H9 (cell line): ENCODE results near the gene CCDC92. TPM values are rescaled to one million over a fixed set of nuclear protein-coding genes. Genes with fewer than 3 reads are reported as not detected.

Experiments used
- DNase-seq: peaks from one replicate; pipeline ENCODE4 v3.0.0-alpha.2; 2017
- H2AFZ ChIP-seq: one replicate; pipeline ENCODE4 v1.6.1; 2013; ENCODE audit warnings: mild to moderate bottlenecking, low read length, control low read depth, moderate library complexity
- H2AK5ac ChIP-seq: 2 replicates; pipeline ENCODE4 v1.6.1; 2013; ENCODE audit warnings: low read length, control low read depth, mixed read lengths; ENCODE audit not compliant: insufficient read length
- H2BK120ac ChIP-seq: one replicate; pipeline ENCODE4 v1.6.1; 2013; ENCODE audit warnings: low read depth, mild to moderate bottlenecking, low read length, control low read depth, inconsistent platforms; ENCODE audit not compliant: poor library complexity, severe bottlenecking
- H2BK12ac ChIP-seq: 2 replicates; pipeline ENCODE4 v1.6.1; 2013; ENCODE audit warnings: low read length, control low read depth, mixed read lengths, low read depth; ENCODE audit not compliant: insufficient read length
- H2BK15ac ChIP-seq: 2 replicates; pipeline ENCODE4 v1.6.1; 2013; ENCODE audit warnings: low read depth, low read length, control low read depth
- H2BK20ac ChIP-seq: one replicate; pipeline ENCODE4 v1.6.1; 2013; ENCODE audit warnings: low read depth, mild to moderate bottlenecking, low read length, control low read depth, inconsistent platforms; ENCODE audit not compliant: poor library complexity, severe bottlenecking
- H2BK5ac ChIP-seq: 2 replicates; pipeline ENCODE4 v1.6.1; 2013; ENCODE audit warnings: low read length, control low read depth, mixed read lengths; ENCODE audit not compliant: insufficient read length
- H3K14ac ChIP-seq: 2 replicates; pipeline ENCODE4 v1.6.1; 2013; ENCODE audit warnings: low read length, control low read depth; ENCODE audit not compliant: insufficient read depth
- H3K18ac ChIP-seq: 2 replicates; pipeline ENCODE4 v1.6.1; 2013; ENCODE audit warnings: low read depth, mild to moderate bottlenecking, mixed read lengths, low read length, control low read depth; ENCODE audit not compliant: insufficient read length
- H3K23ac ChIP-seq: 2 replicates; pipeline ENCODE4 v1.6.1; 2013; ENCODE audit warnings: low read length, control low read depth, mixed read lengths, low read depth; ENCODE audit not compliant: insufficient read length
- H3K23me2 ChIP-seq: 2 replicates; pipeline ENCODE4 v1.6.1; 2013; ENCODE audit warnings: low read depth, mild to moderate bottlenecking, mixed read lengths, low read length, control low read depth; ENCODE audit not compliant: insufficient read length, poor library complexity, severe bottlenecking
- H3K27ac ChIP-seq: 2 replicates; pipeline ENCODE4 v1.5.1; 2013; ENCODE audit warnings: low read length, control low read depth, mixed read lengths, low read depth; ENCODE audit not compliant: insufficient read length
- H3K27me3 ChIP-seq: 2 replicates; pipeline ENCODE4 v1.6.1; 2013; ENCODE audit warnings: low read length, control low read depth, inconsistent platforms; ENCODE audit not compliant: insufficient read depth
- H3K4ac ChIP-seq: 2 replicates; pipeline ENCODE4 v1.6.1; 2013; ENCODE audit warnings: low read depth, mild to moderate bottlenecking, control low read depth, inconsistent platforms, low read length, moderate library complexity
- H3K4me1 ChIP-seq: 2 replicates; pipeline ENCODE4 v1.6.1; 2013; ENCODE audit warnings: low read length, control low read depth, inconsistent platforms; ENCODE audit not compliant: insufficient read depth
- H3K4me2 ChIP-seq: 2 replicates; pipeline ENCODE4 v1.6.1; 2013; ENCODE audit warnings: low read length, control low read depth, mixed read lengths; ENCODE audit not compliant: insufficient read length, insufficient read depth
- H3K56ac ChIP-seq: 2 replicates; pipeline ENCODE4 v1.6.1; 2013; ENCODE audit warnings: low read depth, mild to moderate bottlenecking, mixed read lengths, low read length, control low read depth; ENCODE audit not compliant: insufficient read length
- H3K79me1 ChIP-seq: 2 replicates; pipeline ENCODE4 v1.6.1; 2013; ENCODE audit warnings: low read depth, mild to moderate bottlenecking, moderate library complexity, low read length, control low read depth, inconsistent platforms; ENCODE audit not compliant: insufficient read depth, poor library complexity, severe bottlenecking
- H3K79me2 ChIP-seq: 2 replicates; pipeline ENCODE4 v1.6.1; 2013; ENCODE audit warnings: low read length, control low read depth, inconsistent platforms; ENCODE audit not compliant: insufficient read depth
- H3K9ac ChIP-seq: 2 replicates; pipeline ENCODE4 v1.6.1; 2013; ENCODE audit warnings: low read length, control low read depth, mixed read lengths; ENCODE audit not compliant: insufficient read length; ENCODE audit errors: extremely low read depth
- H3K9me3 ChIP-seq: one replicate; pipeline ENCODE4 v1.6.1; 2013; ENCODE audit warnings: low read depth, low read length, inconsistent platforms; ENCODE audit not compliant: control insufficient read depth
- H3T11ph ChIP-seq: one replicate; pipeline ENCODE4 v1.6.1; 2013; ENCODE audit warnings: mild to moderate bottlenecking, low read length, control low read depth, inconsistent platforms
- H4K20me1 ChIP-seq: one replicate; pipeline ENCODE4 v1.6.1; 2013; ENCODE audit not compliant: control insufficient read depth, insufficient read length, insufficient read depth
- H4K5ac ChIP-seq: 2 replicates; pipeline ENCODE4 v1.6.1; 2013; ENCODE audit warnings: low read depth, mild to moderate bottlenecking, mixed read lengths, low read length, control low read depth; ENCODE audit not compliant: insufficient read length
- H4K8ac ChIP-seq: replicated peaks from 2 replicates; pipeline ENCODE4 v1.6.1; 2013; ENCODE audit warnings: low read length, control low read depth, mixed read lengths, low read depth; ENCODE audit not compliant: insufficient read length
- H4K91ac ChIP-seq: 2 replicates; pipeline ENCODE4 v1.6.1; 2013; ENCODE audit warnings: low read depth, mild to moderate bottlenecking, moderate library complexity, mixed read lengths, low read length, control low read depth; ENCODE audit not compliant: insufficient read length
- H3K27ac Mint-ChIP-seq, 3 experiments: 2 replicates in 2 of 3; 3 replicates in 1 of 3; pipeline ENCODE4 v1.8.0; 2020 to 2021; ENCODE audit warnings: mixed read lengths in 3 of 3, mild to moderate bottlenecking in 1 of 3, moderate library complexity in 1 of 3
- H3K27me3 Mint-ChIP-seq: 2 replicates; pipeline ENCODE4 v1.8.0; 2021; ENCODE audit warnings: low read depth, mild to moderate bottlenecking, moderate library complexity, mixed read lengths
- H3K36me3 Mint-ChIP-seq, 3 experiments: 2 replicates in 2 of 3; 3 replicates in 1 of 3; pipeline ENCODE4 v1.8.0; 2020 to 2021; ENCODE audit warnings: low read depth in 3 of 3, mixed read lengths in 3 of 3; ENCODE audit not compliant: insufficient read depth in 1 of 3
- H3K4me1 Mint-ChIP-seq, 2 experiments: 2 replicates each; pipeline ENCODE4 v1.8.0; 2020; ENCODE audit warnings: mixed read lengths in 2 of 2
- H3K4me3 Mint-ChIP-seq, 2 experiments: 2 replicates in 1 of 2; 3 replicates in 1 of 2; pipeline ENCODE4 v1.8.0; 2020 to 2021; ENCODE audit warnings: mild to moderate bottlenecking in 2 of 2, mixed read lengths in 2 of 2, moderate library complexity in 1 of 2
- H3K9me3 Mint-ChIP-seq, 2 experiments: 2 replicates in 1 of 2; 3 replicates in 1 of 2; pipeline ENCODE4 v1.8.0; 2020; ENCODE audit warnings: mild to moderate bottlenecking in 2 of 2, mixed read lengths in 2 of 2, moderate library complexity in 1 of 2
- CTCF ChIP-seq: fragments of 200-600 bp; sonication (generic); conservative IDR thresholded peaks from 3 replicates; pipeline ENCODE4 v1.8.0; 2021; ENCODE audit warnings: antibody characterized with exemption, mild to moderate bottlenecking
- WGBS: extraction: QIAGEN DNeasy Blood & Tissue Kit; methylation state at CpG from one replicate; pipeline ENCODE4 v1.1.7; 2013; ENCODE audit warnings: missing lambda C conversion rate, low lambda C conversion rate, mixed read lengths; ENCODE audit not compliant: insufficient read length; ENCODE audit errors: extremely low coverage; 5-methylcytosine and 5-hydroxymethylcytosine counted together
- total RNA-seq: library from RNA; stranded (reverse); gene quantifications from 2 replicates; pipeline ENCODE4 v1.2.1, GENCODE V29; 2021

CCDC92 gene
- total RNA-seq, 1 experiment from 2014 or later: 1.3 TPM

GRCh38 chr12:124022161-124022560 lies 49.5 kb upstream of the CCDC92 start:
- Histone ChIP-seq H3K4me2 (no peak overlapping the region), H3K23ac (no peak overlapping the region)
- H3K36me3 Mint-ChIP-seq: peaks cover 0 to 5% (median 4%) of the 10 kb centered on the region in 3 experiments; a peak in 4 of 7 replicates

More at GRCh38 chr12:124022161-124022560, 49.5 kb upstream of the CCDC92 start:
- no peaks in the 10 kb centered on the region for H3K79me1 ChIP-seq
- no peak overlapping the region for H2BK15ac ChIP-seq
- H4K91ac ChIP-seq: no peak overlapping the region
- Mint-ChIP-seq H3K27me3 (peaks cover 9% of the 10 kb centered on the region), H3K27ac (no peak overlapping the region), H3K4me1 (peaks cover 0 to 5% of the 10 kb centered on the region in 2 experiments; a peak in 2 of 4 replicates), H3K9me3 (peaks cover 3 to 5% of the 10 kb centered on the region in 2 experiments; a peak in 3 of 5 replicates), H3K4me3 (no peak overlapping the region)
- no peak overlapping the region for H2AK5ac ChIP-seq
- no peak overlapping the region for H4K5ac ChIP-seq
- H2BK20ac ChIP-seq: no peak overlapping the region
- H3K23me2 ChIP-seq: no peaks in the 10 kb centered on the region
- no peaks in the 10 kb centered on the region for H3K4me1 ChIP-seq
- no peak overlapping the region for H2AFZ ChIP-seq
- H3K27me3 ChIP-seq: no peaks in the 10 kb centered on the region
- H3K27ac ChIP-seq: no peak overlapping the region
- no peak overlapping the region for H3T11ph ChIP-seq
- H4K8ac ChIP-seq: no peak overlapping the region
- H2BK12ac ChIP-seq: no peak overlapping the region
- no peaks in the 10 kb centered on the region for H3K79me2 ChIP-seq
- no CpG with 5 or more reads among the region's 3 CpGs for WGBS
- H3K18ac ChIP-seq: no peak overlapping the region
- no peak for DNase-seq
- no peak overlapping the region for H3K9ac ChIP-seq
- H3K14ac ChIP-seq: no peak overlapping the region
- no peak overlapping the region for H2BK120ac ChIP-seq
- no peaks in the 10 kb centered on the region for H4K20me1 ChIP-seq
- H3K9me3 ChIP-seq: no peaks in the 10 kb centered on the region
- H3K56ac ChIP-seq: no peak overlapping the region
- no peak for TF ChIP-seq CTCF
- H3K4ac ChIP-seq: no peak overlapping the region
- no peak overlapping the region for H2BK5ac ChIP-seq
